GM18868 (cell line): ENCODE measurements around the gene LTO1.
"Not testable (repeated sequence)": the region's sequence is repeated elsewhere in the genome, so short reads cannot be mapped to it uniquely, and the experiment has no call there.

ENCODE experiments used
- ATAC-seq: cut with Tn5 transposase; IDR thresholded peaks from one replicate; pipeline ENCODE4 v1.9.1; 2021; ENCODE audit warnings: mild to moderate bottlenecking, moderate library complexity; ENCODE audit not compliant: unreplicated experiment

The LTO1 gene

DNA sequence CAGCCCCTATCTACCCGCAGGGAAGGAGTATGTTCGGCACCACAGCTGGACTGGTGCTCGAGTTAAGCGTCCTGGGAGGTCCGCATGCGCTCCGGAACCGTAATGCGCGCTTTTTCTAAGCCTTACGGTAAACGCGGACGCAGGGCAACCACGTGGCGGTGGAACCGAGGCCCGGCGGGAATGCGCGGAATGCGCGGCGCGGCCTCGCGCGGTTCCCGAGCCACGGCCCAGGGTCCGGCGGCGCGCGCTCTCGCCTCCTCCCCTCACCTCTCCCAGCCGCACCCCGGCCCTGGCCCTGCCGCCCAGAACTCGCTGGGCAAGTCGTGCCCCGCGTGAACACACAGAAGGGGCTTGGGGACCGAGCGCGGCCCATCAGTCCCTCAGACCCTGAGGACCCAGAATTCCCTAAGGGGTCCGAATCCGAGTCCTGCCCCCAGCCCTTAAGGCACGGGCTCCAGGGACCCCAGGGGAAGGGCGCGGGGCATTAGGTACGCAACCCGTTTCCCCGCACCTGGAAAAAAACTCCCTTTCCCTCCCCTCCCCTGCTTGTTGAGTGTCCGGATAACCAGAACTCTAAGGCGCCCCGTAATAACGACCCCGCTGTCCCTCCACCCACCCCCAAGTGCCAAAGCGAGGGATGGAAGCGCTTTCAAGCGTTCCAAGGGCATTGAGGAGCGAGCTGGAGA, 38.5 kb downstream of the LTO1 start:
- no peak for ATAC-seq

DNA sequence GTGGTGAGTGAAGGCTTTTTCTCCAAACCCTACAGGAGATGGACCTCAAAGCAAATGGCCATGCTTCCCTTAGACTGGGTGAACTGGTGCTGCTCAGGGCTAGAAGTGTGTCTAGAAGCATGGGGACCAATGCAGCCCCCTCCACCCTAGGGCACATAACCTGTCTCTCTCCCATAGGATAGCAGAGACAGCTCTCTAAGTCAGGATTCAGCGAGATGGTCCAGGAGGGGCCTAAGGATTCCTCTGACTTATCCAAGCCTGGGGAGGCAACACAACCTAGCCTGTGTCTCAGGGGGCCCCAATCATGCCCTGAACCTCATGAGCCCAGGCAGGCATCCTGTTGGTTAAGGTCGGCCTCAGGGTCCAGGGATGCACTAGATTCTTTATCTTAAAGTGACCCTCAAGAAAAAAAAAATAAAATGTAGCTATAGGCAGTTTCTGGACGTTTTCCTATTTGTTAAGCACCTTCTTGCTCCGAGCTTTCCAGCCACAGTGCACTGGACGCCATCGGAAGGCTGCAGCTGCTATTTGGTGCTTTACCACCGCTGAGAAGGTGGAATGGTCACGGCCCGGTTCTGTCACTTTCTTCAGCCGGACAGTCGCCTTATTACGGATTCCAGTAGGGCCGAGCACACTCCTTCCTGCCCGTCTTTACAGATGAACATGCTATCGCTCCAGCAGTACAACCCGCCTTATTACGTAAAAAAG, 39.2 kb downstream of the LTO1 start:
- no peak for ATAC-seq

DNA sequence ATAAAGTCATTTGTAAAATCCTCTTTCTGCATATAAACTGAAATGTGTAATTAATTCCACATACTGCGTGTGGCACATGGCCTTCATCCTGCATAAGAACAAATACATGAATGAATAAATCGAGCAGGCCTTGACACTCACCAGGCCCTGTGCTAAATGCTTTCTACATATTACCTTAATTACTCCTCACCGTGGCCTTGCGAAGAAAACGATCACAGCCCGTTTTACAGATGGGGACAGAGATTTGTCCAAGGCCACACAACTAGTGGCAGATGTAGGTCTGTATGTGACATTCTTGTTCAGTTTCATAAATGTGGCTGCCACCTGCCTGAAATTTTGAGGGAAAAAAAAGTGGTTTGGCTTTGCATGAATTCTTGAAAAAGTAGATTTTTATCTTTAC, 40.0 kb downstream of the LTO1 start:
- no peak for ATAC-seq

DNA sequence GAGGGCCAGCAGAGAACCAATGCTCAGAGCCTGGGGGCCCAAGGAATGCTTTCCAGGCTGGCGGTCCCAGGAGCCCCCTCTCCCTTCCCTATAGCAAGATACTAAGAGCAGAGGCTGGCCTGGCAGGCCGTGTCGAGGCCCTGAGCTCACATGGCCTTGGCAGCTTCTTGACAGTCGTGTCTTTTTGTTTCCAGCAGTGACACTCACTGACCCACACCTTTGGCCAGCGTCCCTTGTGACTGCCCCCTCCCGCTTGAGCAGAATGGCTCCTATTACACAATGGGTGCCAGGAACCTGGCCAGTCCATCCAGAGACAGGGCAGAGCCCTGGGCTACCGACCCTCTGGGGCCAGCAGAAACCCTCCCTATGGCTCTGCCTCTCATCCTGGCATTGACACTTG, 40.6 kb downstream of the LTO1 start:
- ATAC-seq, result no peak

DNA sequence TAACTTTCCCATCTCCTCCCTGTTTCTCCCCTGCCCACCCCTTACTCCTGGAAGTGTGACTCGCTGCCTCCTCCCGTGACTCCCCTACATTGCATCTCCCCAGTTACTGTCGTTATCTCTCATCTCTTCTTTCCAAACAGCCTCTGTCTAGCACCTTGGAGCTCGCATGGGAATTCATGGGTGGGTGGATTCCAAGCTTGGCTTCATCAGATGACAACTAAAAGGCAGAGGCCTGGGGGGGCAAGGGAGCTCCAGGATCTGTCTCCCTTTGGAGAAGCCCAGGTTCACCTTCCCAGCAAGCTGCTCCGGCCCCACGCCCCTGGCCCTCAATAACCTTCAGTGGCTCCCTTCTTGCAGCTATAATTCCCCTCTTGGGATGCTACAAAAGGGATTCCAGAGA, 41.1 kb downstream of the LTO1 start:
- ATAC-seq, result no peak

DNA sequence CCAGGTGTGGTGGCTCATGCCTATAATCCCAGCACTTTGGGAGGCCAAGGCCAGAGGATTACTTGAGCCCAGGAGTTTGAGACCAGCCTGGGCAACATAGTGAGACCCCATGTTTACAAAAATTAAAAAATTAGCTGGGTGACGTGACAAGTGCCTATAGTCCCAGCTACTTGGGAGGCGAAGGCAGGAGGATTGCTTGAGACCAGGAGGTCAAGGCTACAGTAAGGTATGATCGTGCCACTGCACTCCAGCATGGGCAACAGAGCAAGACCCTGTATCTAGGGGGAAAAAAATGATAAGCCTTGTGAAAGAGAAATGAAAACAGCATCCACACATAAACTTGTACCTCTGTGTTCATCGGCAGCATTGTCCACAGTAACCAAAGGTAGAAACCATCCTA, 42.3 kb downstream of the LTO1 start:
- ATAC-seq, result no peak

DNA sequence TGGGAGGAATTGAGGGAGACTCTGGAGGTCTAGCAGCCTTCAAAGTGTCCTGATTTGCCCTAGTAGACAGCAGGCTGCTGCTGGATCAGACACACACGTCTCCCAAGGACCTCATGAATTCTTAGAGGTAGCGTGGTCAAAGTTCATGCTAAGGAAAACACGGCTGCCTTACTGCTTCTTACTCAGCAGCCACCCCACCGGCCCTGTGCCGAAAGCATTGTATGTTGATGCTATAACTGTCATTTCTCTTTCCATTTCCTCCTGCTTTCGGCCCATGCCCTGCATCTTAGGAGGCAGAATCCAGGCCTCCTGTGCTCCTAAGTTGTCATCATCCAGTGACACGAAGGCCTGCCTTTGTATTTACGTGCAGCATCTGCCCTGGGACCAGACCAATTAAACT, 44.7 kb downstream of the LTO1 start:
- no peak for ATAC-seq

DNA sequence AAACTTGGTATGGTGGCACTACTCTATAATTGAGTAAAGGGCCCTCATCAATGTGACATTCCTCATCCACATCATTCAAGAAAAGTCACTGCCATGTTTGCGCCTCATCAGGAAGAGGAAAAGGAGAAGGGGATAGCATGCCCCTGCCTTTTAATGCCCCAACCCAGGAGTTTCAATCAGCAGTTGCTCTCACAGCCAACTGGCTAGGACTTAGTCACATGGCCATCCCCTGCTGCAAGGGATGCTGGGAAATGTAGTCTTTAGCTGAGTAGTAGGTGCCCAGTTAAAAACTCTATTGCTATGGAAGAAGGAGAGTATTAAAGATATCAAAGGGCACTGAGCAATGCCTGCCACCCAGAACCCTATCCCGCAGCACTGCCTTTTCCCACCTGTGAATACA, 45.1 kb downstream of the LTO1 start:
- no peak for ATAC-seq

DNA sequence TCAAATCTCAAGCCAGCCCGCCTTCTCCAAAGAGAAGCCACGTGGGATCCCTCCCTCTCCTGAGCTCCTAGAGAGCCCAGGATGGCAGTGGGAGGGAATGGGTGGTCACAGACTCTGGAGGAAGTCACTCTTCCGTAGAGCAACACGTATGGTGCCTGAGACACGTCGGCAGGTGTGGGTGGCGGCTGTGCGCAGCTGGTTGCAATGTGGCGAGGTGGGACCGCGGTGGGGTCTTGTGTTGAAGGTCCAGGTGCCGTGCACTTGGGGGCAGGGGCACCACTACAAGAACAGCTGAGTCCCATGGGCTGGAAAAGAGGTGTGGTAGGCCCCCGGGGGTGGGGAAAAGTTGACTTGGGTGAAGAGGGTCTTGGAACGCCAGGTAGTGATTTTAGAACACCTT, 47.6 kb downstream of the LTO1 start:
- ATAC-seq, result no peak

DNA sequence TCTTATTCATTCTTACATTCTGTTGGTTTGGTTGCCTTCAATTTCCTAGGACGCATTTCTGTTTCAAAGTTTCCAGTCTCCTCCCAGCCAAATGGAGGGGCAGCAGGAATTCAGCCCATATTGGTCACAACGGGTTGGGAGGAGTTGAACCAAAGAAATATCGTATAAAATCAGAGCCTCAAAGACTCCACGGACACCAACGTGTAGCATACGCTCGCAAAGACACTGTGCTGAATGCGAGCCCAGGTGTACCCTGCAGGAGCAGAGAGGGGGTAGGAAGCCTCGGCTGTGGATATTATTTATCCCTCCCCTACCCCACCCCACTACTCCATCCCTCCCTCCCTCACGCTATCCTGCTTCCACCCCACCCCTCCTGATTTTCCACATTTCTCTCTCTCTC, 49.7 kb downstream of the LTO1 start:
- no peak for ATAC-seq

DNA sequence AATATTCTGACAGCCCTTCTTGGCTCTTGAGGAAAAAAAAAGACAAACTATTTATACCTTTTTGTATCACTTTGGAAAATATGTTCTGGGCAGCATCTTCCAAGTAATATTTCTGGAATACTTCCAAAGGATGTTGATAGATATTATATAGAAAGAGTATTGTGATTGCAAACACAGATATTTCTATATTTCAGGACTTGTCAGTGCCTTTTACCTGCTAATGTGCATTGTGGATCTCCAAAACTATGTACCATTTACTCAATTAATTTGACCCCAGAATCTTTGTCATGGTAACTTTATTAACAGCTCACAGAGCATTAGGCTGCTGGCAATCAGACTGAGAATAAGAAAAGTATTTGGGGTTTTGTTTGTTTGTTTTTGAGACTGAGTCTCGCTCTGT, 50.9 kb downstream of the LTO1 start:
- no peak for ATAC-seq

DNA sequence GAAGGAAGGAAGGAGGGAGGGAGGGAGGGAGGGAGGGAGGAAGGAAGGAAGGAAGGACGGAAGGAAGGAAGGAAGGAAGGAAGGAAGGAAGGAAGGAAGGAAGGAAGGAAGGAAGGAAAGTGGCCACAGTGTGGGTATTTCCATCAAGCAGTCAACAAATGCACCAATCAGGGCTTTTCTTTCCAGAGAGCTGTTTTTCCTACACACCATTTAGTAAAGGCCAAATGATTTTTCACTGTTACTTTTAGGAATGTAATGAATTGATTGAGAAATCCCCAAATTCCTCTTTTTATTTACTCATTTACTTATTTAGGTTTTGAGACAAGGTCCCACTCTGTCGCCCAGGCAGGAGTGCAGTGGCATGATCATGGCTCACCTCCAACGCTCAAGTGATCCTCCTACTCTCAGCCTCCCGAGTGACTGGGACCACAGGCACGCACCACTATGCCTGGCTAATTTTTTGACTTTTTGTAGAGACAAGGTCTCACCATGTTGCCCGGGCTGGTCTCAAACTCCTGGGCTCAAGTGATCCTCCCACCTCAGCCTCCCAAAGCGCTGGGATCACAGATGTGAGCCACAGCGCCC, 53.0 kb downstream of the LTO1 start:
- ATAC-seq, result not testable (repeated sequence)

DNA sequence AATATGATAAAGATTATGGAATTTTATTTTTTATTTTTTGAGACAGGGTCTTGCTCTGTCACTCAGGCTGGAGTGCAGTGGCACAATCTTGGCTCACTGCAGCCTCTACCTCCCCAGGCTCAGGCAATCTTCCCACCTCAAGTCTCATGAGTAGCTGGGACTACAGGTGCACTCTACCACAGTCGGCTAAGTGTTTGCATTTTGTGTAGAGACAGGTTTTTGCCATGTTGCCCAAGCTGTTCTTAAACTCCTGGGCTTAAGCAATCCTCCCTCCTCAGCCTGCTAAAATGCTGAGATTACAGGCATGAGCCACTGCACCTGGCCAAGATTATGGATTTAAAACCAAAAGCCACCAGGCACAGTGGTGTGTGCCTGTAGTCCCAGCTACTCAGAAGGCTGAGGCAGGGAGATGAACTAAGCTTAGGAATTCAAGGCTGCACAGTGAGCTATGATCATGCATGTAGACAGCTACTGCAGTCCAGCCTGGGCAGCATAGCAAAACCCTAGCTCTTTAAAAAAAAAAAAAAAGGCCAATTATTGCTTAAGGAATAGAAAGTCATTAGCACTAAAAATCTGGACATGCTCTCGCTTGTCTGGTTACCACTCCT, 54.4 kb downstream of the LTO1 start:
- ATAC-seq, result no peak

DNA sequence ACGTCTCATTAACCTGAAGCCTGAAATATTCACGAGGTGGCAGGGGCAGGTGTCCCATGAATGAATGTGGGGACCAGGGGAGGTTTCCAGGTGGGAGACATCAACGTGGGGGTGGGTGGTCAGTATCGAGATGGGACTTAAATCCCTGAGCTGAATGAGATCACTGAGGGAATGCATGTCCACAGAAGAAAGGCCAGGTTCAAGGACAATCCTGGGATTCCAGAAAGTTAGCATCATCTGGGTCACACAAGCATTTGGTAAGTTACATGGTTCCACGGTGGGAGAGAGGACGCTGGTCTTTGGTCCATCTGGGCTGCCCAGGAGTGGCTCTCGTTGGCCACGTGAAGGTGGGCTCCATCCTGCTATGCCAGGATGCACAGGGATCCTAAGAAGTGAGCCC, 56.9 kb downstream of the LTO1 start:
- ATAC-seq, result no peak

DNA sequence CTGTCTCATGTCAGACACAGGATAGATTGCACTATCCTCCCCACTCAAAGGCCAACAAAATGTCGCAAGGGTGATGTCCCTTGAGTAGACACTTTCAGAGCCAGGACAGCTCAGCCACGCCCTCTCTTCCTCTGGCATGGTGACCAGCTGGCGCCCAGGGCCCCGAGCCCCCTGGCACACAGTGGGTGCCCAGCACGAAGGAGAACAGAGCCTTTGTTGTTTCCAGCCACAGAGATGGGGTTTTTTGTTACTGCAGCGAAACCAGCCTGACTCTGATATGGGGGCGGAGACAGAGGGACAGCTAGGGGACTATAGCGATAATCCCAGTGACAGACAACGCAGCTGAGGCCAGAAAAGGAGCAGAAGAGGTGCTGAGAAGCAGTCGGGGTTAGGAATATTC, 57.5 kb downstream of the LTO1 start:
- ATAC-seq, result no peak

DNA sequence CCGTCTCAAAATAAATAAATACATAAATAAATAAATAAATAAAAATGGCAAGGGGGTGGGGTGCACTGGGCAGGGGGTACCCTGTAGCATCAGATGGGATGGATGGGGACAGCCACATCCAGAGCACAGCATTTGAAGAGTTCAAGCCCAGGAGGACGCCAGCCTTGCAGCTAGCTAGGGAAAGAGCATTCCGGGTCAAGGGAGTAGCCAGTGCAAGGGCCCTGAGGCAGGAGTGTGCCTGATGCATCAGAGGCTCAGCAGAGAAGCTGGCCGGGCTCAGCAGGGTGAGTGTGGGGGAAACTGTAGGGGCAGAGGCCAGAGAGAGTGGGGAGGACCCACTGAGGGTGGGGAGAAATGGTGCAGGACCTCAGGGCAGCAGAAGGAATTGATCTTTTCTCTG, 57.9 kb downstream of the LTO1 start:
- no peak for ATAC-seq
